Calu3 (cell line): ENCODE measurements around the gene CKMT2. TPM values are rescaled to one million over a fixed set of nuclear protein-coding genes. Genes with fewer than 3 reads are reported as not detected.

Experiments
- BruUV-seq: library from RNA; stranded (reverse); fragments of 400-500 nt; replicated peaks from 2 replicates; lab custom pipeline; 2021; lab: Mats Ljungman, UMichigan
- CTCF ChIA-PET: fragments of 300-600 bp; sonication (Branson Sonifier 250); formaldehyde crosslinking; loops from one replicate; lab custom pipeline; 2022; ENCODE audit warnings: antibody characterized with exemption; lab: Charles Lee
- DNase-seq: peaks from one replicate; pipeline ENCODE4 v3.0.0; 2022
- H3K27ac Mint-ChIP-seq: one replicate; pipeline ENCODE4 v1.8.0; 2022; ENCODE audit warnings: mixed read lengths; ENCODE audit not compliant: unreplicated experiment
- H3K27me3 Mint-ChIP-seq: one replicate; pipeline ENCODE4 v1.8.0; 2022; ENCODE audit warnings: mixed read lengths; ENCODE audit not compliant: unreplicated experiment
- H3K36me3 Mint-ChIP-seq: one replicate; pipeline ENCODE4 v1.8.0; 2022; ENCODE audit warnings: mild to moderate bottlenecking, moderate library complexity, mixed read lengths; ENCODE audit not compliant: insufficient read depth, unreplicated experiment
- H3K4me1 Mint-ChIP-seq: one replicate; pipeline ENCODE4 v1.8.0; 2022; ENCODE audit warnings: mild to moderate bottlenecking, low read depth, mixed read lengths; ENCODE audit not compliant: unreplicated experiment
- H3K4me3 Mint-ChIP-seq: one replicate; pipeline ENCODE4 v1.8.0; 2022; ENCODE audit warnings: mild to moderate bottlenecking, low read depth, moderate library complexity, mixed read lengths; ENCODE audit not compliant: unreplicated experiment
- H3K9me3 Mint-ChIP-seq: one replicate; pipeline ENCODE4 v1.8.0; 2022; ENCODE audit warnings: low read depth, mixed read lengths; ENCODE audit not compliant: unreplicated experiment
- CTCF ChIP-seq: fragments of 200-600 bp; IDR thresholded peaks from one replicate; pipeline ENCODE4 v1.8.0; 2022; ENCODE audit warnings: antibody characterized with exemption; ENCODE audit not compliant: unreplicated experiment
- intact Hi-C: fragments of 100-400 bp; cut with micrococcal nuclease; formaldehyde crosslinking; loops from one replicate; pipeline ENCODE4 v1.10.0; 2022; ENCODE audit not compliant: unreplicated experiment
- total RNA-seq: library from RNA; stranded (reverse); gene quantifications from 2 replicates; pipeline ENCODE4 v1.2.3, GENCODE V29; 2022

CKMT2 gene
- total RNA-seq, 1 experiment from 2014 or later, result not detected

- CTCF ChIA-PET, result no interaction called here
- intact Hi-C loops, result loop anchor here (5.0 kb wide), 1 partner anchor 82 kb away; no protein-coding TSS in a partner anchor
- no peak overlapping the region for H3K27ac Mint-ChIP-seq
- no peak for TF ChIP-seq CTCF
- no peak overlapping the region for H3K4me3 Mint-ChIP-seq
- BruUV-seq, result no TSS peak
- H3K4me1 Mint-ChIP-seq, result peaks cover 39% of the 10 kb centered on the region
- no peaks in the 10 kb centered on the region for H3K9me3 Mint-ChIP-seq
- no peak for DNase-seq
- no peaks in the 10 kb centered on the region for H3K27me3 Mint-ChIP-seq
- peaks cover 17% of the 10 kb centered on the region for H3K36me3 Mint-ChIP-seq
Observed at GRCh38 chr5:81214848-81215247, 18.3 kb upstream of the CKMT2 start.

- Mint-ChIP-seq H3K27ac (no peak overlapping the region), H3K9me3 (no peaks in the 10 kb centered on the region), H3K27me3 (no peaks in the 10 kb centered on the region), H3K4me3 (no peak overlapping the region), H3K4me1 (peaks cover 29% of the 10 kb centered on the region), H3K36me3 (peaks cover 17% of the 10 kb centered on the region)
- CTCF ChIA-PET, result interaction anchor here (0.6 kb wide), 1 partner anchor 722 kb away, joined by 3 read pairs; no protein-coding TSS in a partner anchor
- intact Hi-C loops, result no loop called here
- BruUV-seq, result no TSS peak
- no peak for TF ChIP-seq CTCF
- no peak for DNase-seq
Observed at GRCh38 chr5:81216152-81216551, 17.0 kb upstream of the CKMT2 start.

- no peak for TF ChIP-seq CTCF
- DNase-seq, result no peak
- BruUV-seq, result no TSS peak
- no peak overlapping the region for H3K4me3 Mint-ChIP-seq
- intact Hi-C loops, result no loop called here
- H3K9me3 Mint-ChIP-seq, result no peaks in the 10 kb centered on the region
- no peaks in the 10 kb centered on the region for H3K4me1 Mint-ChIP-seq
- CTCF ChIA-PET, result no interaction called here
- H3K27ac Mint-ChIP-seq, result no peak overlapping the region
- no peaks in the 10 kb centered on the region for H3K36me3 Mint-ChIP-seq
- H3K27me3 Mint-ChIP-seq, result no peaks in the 10 kb centered on the region
Observed at GRCh38 chr5:81219389-81219788, 13.7 kb upstream of the CKMT2 start.

- Mint-ChIP-seq H3K9me3 (no peaks in the 10 kb centered on the region), H3K27ac (no peak overlapping the region), H3K27me3 (no peaks in the 10 kb centered on the region), H3K36me3 (no peaks in the 10 kb centered on the region), H3K4me1 (no peaks in the 10 kb centered on the region), H3K4me3 (no peak overlapping the region)
- DNase-seq, result no peak
- intact Hi-C loops, result no loop called here
- CTCF ChIA-PET, result no interaction called here
- no TSS peak for BruUV-seq
- no peak for TF ChIP-seq CTCF
Observed at GRCh38 chr5:81222285-81222684, 10.8 kb upstream of the CKMT2 start.
